ENCODE measurements around the gene AHI1. TPM values are rescaled to one million over a fixed set of nuclear protein-coding genes. Genes with fewer than 3 reads are reported as not detected.

AHI1 gene
- total RNA-seq, 1 donor from 2014 or later = 21.0 TPM

DNA sequence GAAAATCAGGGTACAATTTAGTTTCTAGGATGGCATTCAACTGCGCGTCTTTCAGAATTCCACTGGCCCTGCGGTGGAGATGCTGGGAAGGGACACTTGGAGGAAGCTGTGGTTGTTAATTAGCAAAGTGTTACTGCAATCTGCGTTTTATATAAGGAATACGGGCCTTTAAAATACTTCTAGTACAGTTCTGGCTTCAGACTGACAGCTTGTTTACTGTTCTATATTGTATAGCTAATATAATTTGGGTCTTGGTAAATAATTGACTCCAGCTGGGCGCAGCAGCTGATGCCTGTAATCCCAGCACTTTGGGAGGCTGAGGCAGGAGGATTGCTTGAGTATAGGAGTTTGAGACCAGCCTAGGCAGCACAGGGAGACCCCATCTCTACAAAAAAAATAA is 252.7 kb downstream of the AHI1 start:
- TF ChIP-seq, protein P1, sequence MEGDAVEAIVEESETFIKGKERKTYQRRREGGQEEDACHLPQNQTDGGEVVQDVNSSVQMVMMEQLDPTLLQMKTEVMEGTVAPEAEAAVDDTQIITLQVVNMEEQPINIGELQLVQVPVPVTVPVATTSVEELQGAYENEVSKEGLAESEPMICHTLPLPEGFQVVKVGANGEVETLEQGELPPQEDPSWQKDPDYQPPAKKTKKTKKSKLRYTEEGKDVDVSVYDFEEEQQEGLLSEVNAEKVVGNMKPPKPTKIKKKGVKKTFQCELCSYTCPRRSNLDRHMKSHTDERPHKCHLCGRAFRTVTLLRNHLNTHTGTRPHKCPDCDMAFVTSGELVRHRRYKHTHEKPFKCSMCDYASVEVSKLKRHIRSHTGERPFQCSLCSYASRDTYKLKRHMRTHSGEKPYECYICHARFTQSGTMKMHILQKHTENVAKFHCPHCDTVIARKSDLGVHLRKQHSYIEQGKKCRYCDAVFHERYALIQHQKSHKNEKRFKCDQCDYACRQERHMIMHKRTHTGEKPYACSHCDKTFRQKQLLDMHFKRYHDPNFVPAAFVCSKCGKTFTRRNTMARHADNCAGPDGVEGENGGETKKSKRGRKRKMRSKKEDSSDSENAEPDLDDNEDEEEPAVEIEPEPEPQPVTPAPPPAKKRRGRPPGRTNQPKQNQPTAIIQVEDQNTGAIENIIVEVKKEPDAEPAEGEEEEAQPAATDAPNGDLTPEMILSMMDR (IDR thresholded peaks at IDR 0.05) = no peak
- Mint-ChIP-seq H3K9me3 (no peaks in the 10 kb centered on the region), H3K4me1 (peaks cover 6% of the 10 kb centered on the region), H3K27me3 (no peaks in the 10 kb centered on the region), H3K27ac (no peak overlapping the region), H3K36me3 (ENCODE audit: low read depth) (no peaks in the 10 kb centered on the region), H3K4me3 (no peak overlapping the region)
- ATAC-seq (ENCODE audit: low read depth) (no peak), DNase-seq (no peak)
- POLR2A ChIA-PET = no interaction called here
- CTCF ChIA-PET = no interaction called here
- intact Hi-C loops (cut with micrococcal nuclease) = no loop called here

DNA sequence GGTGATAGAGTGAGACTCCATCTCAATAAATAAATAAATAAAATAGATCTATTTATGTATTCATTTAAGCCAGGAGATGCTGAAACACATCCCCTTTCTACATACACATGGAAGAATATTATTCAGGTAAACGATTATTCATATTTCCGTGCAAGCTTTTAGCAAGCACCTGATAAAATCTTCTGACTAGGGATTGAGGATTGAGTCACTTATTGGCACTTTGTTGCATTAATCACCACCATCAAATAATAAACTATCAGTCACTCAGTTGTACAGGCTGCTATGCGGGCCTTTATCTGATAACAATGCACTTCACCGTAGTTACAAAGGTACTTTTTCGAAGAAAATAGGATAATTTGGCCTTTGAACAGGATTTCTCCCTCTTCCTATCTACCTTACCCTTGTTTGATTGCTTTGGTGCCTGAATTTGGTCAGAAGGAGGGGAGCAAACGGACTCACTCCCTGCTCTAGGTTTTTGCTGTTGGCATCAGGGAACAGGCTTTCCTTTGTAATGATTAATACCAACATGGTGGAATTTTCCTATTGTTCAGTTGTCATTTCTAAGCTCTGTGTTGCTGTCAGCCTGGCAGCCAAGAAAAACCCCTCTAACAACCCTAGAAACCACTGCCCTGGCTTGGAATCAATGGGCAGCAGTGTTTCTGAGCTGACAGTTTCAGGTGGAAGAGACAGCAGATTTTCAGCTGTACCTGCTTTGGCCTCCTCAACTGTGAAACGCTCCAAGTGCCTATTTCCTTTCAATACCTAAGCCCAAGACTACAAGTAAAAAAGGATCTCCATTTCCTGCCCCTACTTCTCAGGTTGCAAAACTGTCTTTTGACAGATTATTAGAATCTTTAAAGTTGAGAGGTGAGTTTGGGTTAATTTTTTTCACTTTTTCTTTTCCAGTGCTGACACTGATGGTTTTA is 253.4 kb downstream of the AHI1 start:
- Mint-ChIP-seq H3K36me3 (ENCODE audit: low read depth) (no peaks in the 10 kb centered on the region), H3K27me3 (no peaks in the 10 kb centered on the region), H3K4me3 (no peak overlapping the region), H3K9me3 (no peaks in the 10 kb centered on the region), H3K27ac (no peak overlapping the region), H3K4me1 (no peaks in the 10 kb centered on the region)
- TF ChIP-seq, protein P1 (IDR thresholded peaks at IDR 0.05) = no peak
- POLR2A ChIA-PET = no interaction called here
- DNase-seq (no peak), ATAC-seq (ENCODE audit: low read depth) (no peak)
- CTCF ChIA-PET = no interaction called here
- intact Hi-C loops (cut with micrococcal nuclease) = no loop called here

DNA sequence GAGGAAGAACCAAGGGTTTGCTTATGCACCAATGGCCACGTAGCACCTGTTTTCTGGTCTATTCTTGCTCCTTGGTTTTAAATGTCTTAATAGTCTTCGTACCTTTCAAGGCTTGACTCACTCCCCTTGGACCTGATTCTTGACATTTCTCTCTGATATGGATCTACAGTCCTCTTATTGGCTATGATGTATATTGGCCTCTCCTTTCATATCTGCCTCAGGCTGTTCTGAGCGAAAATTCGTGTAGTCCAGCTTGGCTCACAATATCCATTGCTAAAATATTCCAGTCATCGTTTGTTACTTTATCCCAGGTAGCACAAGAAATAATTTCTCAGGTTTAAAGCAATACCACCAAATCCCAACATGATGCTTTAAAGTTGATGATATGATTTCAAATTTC is 256.8 kb downstream of the AHI1 start:
- peaks cover 2% of the 10 kb centered on the region for H3K27me3 Mint-ChIP-seq
- peaks cover 3% of the 10 kb centered on the region for H3K4me1 Mint-ChIP-seq
- CTCF ChIA-PET = no interaction called here
- H3K9me3 Mint-ChIP-seq = no peaks in the 10 kb centered on the region
- H3K36me3 Mint-ChIP-seq (ENCODE audit: low read depth) = no peaks in the 10 kb centered on the region
- intact Hi-C loops (cut with micrococcal nuclease) = no loop called here
- no peak overlapping the region for H3K27ac Mint-ChIP-seq
- no peak overlapping the region for H3K4me3 Mint-ChIP-seq
- DNase-seq (no peak), ATAC-seq (ENCODE audit: low read depth) (no peak)
- POLR2A ChIA-PET = no interaction called here
- TF ChIP-seq, protein P1 (IDR thresholded peaks at IDR 0.05) = no peak

DNA sequence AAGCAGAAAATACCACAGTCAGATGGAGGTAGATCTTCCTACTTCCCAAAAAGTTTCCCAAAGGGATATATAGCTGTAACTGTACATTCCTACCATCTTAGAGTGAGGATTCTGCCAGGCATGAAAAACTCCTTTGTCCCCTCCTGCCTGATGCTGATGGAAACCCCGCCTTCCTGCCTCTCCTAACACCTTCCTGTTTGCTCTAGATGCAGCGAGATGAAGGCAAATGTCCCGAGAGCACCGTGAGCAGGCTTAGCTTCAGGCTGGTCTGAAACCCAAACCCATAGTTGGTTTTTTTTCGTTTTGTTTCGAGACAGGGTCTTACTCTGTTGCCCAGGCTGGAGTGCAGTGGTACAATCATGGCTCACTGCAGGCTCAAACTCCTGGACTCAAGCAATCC is 260.8 kb downstream of the AHI1 start:
- H3K36me3 Mint-ChIP-seq (ENCODE audit: low read depth) = no peaks in the 10 kb centered on the region
- intact Hi-C loops (cut with micrococcal nuclease) = no loop called here
- POLR2A ChIA-PET = no interaction called here
- TF ChIP-seq, protein P1 (IDR thresholded peaks at IDR 0.05) = no peak
- H3K9me3 Mint-ChIP-seq = no peaks in the 10 kb centered on the region
- DNase-seq (no peak), ATAC-seq (ENCODE audit: low read depth) (no peak)
- no peak overlapping the region for H3K4me3 Mint-ChIP-seq
- no peak overlapping the region for H3K27ac Mint-ChIP-seq
- peaks cover 2% of the 10 kb centered on the region for H3K27me3 Mint-ChIP-seq
- CTCF ChIA-PET = no interaction called here
- H3K4me1 Mint-ChIP-seq = peaks cover 3% of the 10 kb centered on the region

DNA sequence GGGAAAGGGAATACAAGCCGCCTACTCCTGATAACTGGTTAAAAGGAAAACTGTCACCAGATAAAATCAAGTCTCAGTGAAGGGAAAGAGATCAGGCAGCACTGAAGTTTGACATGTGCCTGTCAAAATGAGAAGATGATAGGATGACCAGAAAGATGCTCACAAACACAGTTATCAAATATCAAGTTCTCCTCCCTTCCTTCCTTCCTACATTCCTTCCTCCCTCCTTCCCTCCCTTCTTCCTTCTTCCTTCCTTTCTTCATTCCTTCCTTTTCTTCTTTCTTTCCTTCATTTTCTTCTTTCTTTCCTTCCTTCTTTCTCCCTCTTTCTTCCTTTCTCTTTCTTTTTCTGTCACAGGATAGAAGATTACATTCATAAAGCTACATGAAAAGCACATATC is 261.2 kb downstream of the AHI1 start:
- H3K27ac Mint-ChIP-seq = no peak overlapping the region
- POLR2A ChIA-PET = no interaction called here
- H3K36me3 Mint-ChIP-seq (ENCODE audit: low read depth) = no peaks in the 10 kb centered on the region
- CTCF ChIA-PET = no interaction called here
- H3K4me3 Mint-ChIP-seq = no peak overlapping the region
- TF ChIP-seq, protein P1 (IDR thresholded peaks at IDR 0.05) = no peak
- intact Hi-C loops (cut with micrococcal nuclease) = no loop called here
- DNase-seq = no peak
- no peak for ATAC-seq (ENCODE audit: low read depth)
- no peaks in the 10 kb centered on the region for H3K9me3 Mint-ChIP-seq
- H3K27me3 Mint-ChIP-seq = peaks cover 2% of the 10 kb centered on the region
- H3K4me1 Mint-ChIP-seq = peaks cover 3% of the 10 kb centered on the region
